ENCODE results near the gene MAD1L1. TPM values are rescaled to one million over a fixed set of nuclear protein-coding genes. Genes with fewer than 3 reads are reported as not detected.

MAD1L1 gene
- total and polyA plus RNA-seq, 2 donors (not counting 3 experiments of a cell fraction or from before 2014, with no cell fraction given), result 34.1 to 42.3 TPM

GRCh38 chr7:2249744-2250323, 17.1 kb upstream of the MAD1L1 start:
- H3K4me3 ChIP-seq (replicated peaks in 1 of 3; ENCODE audit: insufficient read depth in 1 of 3, low read depth in 1 of 3, low read length in 3 of 3), result no peak overlapping the region
- no peak overlapping the region for H3K4me2 ChIP-seq (ENCODE audit: insufficient read depth, low read length)
- ChIA-PET CTCF (interaction anchor here (1.0 to 4.4 kb wide), 7 partner anchors 8 to 109 kb away, joined by 4 to 69 read pairs (median 5); no protein-coding TSS in a partner anchor), POLR2A (no interaction called here)
- DNase-seq (ENCODE audit: low read depth, low spot score) (no peak), FAIRE-seq (peak; percentile 12)
- dilution Hi-C loops (cut with MboI; ENCODE audit: extremely low pct_ligation_motif_present, low sequenced_read_pairs) (no loop called here), intact Hi-C loops (cut with micrococcal nuclease) (loop anchor here (1.0 kb wide), 1 partner anchor 64 kb away; the partner anchor contains the start of gene SNX8)
- peaks cover 17% of the 10 kb centered on the region for H3K4me1 ChIP-seq (ENCODE audit: control insufficient read depth, extremely low read depth, insufficient read depth, low read length)
- H3K9ac ChIP-seq (replicated peaks; ENCODE audit: extremely low read depth, insufficient read depth, low read length), result peak overlapping the region; percentile 59
- no peaks in the 10 kb centered on the region for H4K20me1 ChIP-seq (replicated peaks; ENCODE audit: control insufficient read depth, extremely low read depth, insufficient read depth, low read length)
- H3K27me3 ChIP-seq (ENCODE audit: control insufficient read depth in 2 of 2, insufficient read depth in 2 of 2, low read length in 2 of 2), result no peaks in the 10 kb centered on the region
- TF ChIP-seq POLR2AphosphoS5 (IDR thresholded peaks at IDR 0.05; ENCODE audit: insufficient read depth, low read depth, low read length) (no peak), MAX (IDR thresholded peaks at IDR 0.05; ENCODE audit: insufficient read depth, insufficient read length) (no peak), CTCF (IDR thresholded peaks at IDR 0.05; ENCODE audit: extremely low read depth in 1 of 2, insufficient read depth in 1 of 2, low read depth in 1 of 2, low read length in 2 of 2) (no peak), JUN (IDR thresholded peaks at IDR 0.05; ENCODE audit: borderline replicate concordance, insufficient read depth, insufficient read length, low read depth) (no peak), FOS (IDR thresholded peaks at IDR 0.05; ENCODE audit: borderline replicate concordance, insufficient read depth, low read length) (no peak), EZH2 (IDR thresholded peaks at IDR 0.05; ENCODE audit: borderline replicate concordance, low read depth, low read length, severe bottlenecking) (no peak), MYC (IDR thresholded peaks at IDR 0.05; ENCODE audit: low read depth, low read length) (no peak), POLR2A (IDR thresholded peaks at IDR 0.05; ENCODE audit: low read depth, low read length) (no peak), GATA2 (IDR thresholded peaks at IDR 0.05; ENCODE audit: insufficient read depth, insufficient read length, low read depth, low read length) (no peak)
- no peaks in the 10 kb centered on the region for H3K9me1 ChIP-seq (replicated peaks; ENCODE audit: control insufficient read depth, extremely low read depth, insufficient read depth, low read length)
- no peaks in the 10 kb centered on the region for H3K79me2 ChIP-seq (ENCODE audit: control insufficient read depth, insufficient read depth, low read length)
- no peaks in the 10 kb centered on the region for H3K9me3 ChIP-seq (replicated peaks; ENCODE audit: control insufficient read depth, insufficient read depth, low read length)
- BruUV-seq (replicated peaks), result no TSS peak
- H3K36me3 ChIP-seq (ENCODE audit: control insufficient read depth in 2 of 2, extremely low read depth in 1 of 2, insufficient read depth in 2 of 2, low read length in 2 of 2), result peaks cover 0 to 4% of the 10 kb centered on the region in 2 experiments
- H3K27ac ChIP-seq (ENCODE audit: insufficient read depth, low read depth, low read length), result peak overlapping the region; percentile 90
- no peak overlapping the region for H2AFZ ChIP-seq (ENCODE audit: low read depth, low read length)
